Stimulated activated CD4-positive, alpha-beta T cell treated with anti-CD3 and anti-CD28 coated beads, Interleukin-4, amount 100 ng/mL, for 1 hour (primary cell): Measurements from ENCODE around the gene CLPX.
"Not testable (repeated sequence)": the region's sequence is repeated elsewhere in the genome, so short reads cannot be mapped to it uniquely, and the experiment has no call there.

Experiments
- DNase-seq: peaks from one replicate; pipeline ENCODE4 v3.0.0-alpha.2; 2020

The CLPX gene

GRCh38 chr15:65165875-65166274 lies 19.3 kb downstream of the CLPX start:
- no peak for DNase-seq

- DNase-seq, result no peak
Observed at GRCh38 chr15:65164139-65164538, 21.0 kb downstream of the CLPX start.

- DNase-seq, result no peak
Observed at GRCh38 chr15:65163041-65163440, 22.1 kb downstream of the CLPX start.

GRCh38 chr15:65156692-65157091 lies 28.4 kb downstream of the CLPX start:
- DNase-seq, result no peak

GRCh38 chr15:65154720-65155119 lies 30.4 kb downstream of the CLPX start:
- DNase-seq, result no peak

GRCh38 chr15:65147902-65148301 lies 37.2 kb downstream of the CLPX start:
- no peak for DNase-seq

GRCh38 chr15:65146438-65146837 lies 38.7 kb downstream of the CLPX start:
- DNase-seq, result no peak

GRCh38 chr15:65138631-65139030 lies 46.5 kb downstream of the CLPX start:
- DNase-seq, result not testable (repeated sequence)

GRCh38 chr15:65137893-65138292 lies 47.2 kb downstream of the CLPX start:
- DNase-seq, result not testable (repeated sequence)

GRCh38 chr15:65137089-65137488 lies 48.1 kb downstream of the CLPX start:
- not testable (repeated sequence) for DNase-seq

GRCh38 chr15:65134538-65134937 lies 50.6 kb downstream of the CLPX start:
- no peak for DNase-seq

- peak; percentile 77 for DNase-seq
Observed at GRCh38 chr15:65133548-65134200, 51.5 kb downstream of the CLPX start, which contains the start of gene PDCD7. Gene PDCD7, minus strand, starts transcription at chr15:65133808. Its CDS starts 27 bp downstream, at chr15:65133781.

GRCh38 chr15:65132878-65133547 lies 52.1 kb downstream of the CLPX start:
- DNase-seq, result peak; percentile 18

GRCh38 chr15:65130941-65131340 lies 54.2 kb downstream of the CLPX start:
- DNase-seq, result no peak

- no peak for DNase-seq
Observed at GRCh38 chr15:65115542-65115941, 69.6 kb downstream of the CLPX start.

GRCh38 chr15:65115086-65115485 lies 70.1 kb downstream of the CLPX start, which contains the start of gene UBAP1L:
Gene UBAP1L, minus strand, starts transcription at chr15:65115200. Its CDS starts 8,985 bp downstream, at chr15:65106215.
- DNase-seq, result no peak

GRCh38 chr15:65110676-65111292 lies 74.4 kb downstream of the CLPX start:
- no peak for DNase-seq

- DNase-seq, result no peak
Observed at GRCh38 chr15:65106011-65106590, 79.0 kb downstream of the CLPX start.

GRCh38 chr15:65105038-65105437 lies 80.1 kb downstream of the CLPX start:
- no peak for DNase-seq

- no peak for DNase-seq
Observed at GRCh38 chr15:65102912-65103311, 82.2 kb downstream of the CLPX start.

- DNase-seq, result no peak
Observed at GRCh38 chr15:65101891-65102708, 83.0 kb downstream of the CLPX start.

- peak; percentile 50 for DNase-seq
Observed at GRCh38 chr15:65101411-65101890, 83.7 kb downstream of the CLPX start.

GRCh38 chr15:65100442-65100841 lies 84.7 kb downstream of the CLPX start:
- DNase-seq, result no peak
